NCI-H1436 treated with DMSO at 0.1 percent for 48 hours (cell line): ENCODE measurements around the gene RNU7-1.

Experiments
- DNase-seq: peaks from one replicate; lab custom pipeline; 2025; lab: John Stamatoyannopoulos, UW

RNU7-1 gene

GRCh38 chr12:6965026-6965661, 21.5 kb downstream of the RNU7-1 start:
- peak; percentile 36 for DNase-seq

- DNase-seq, result no peak
Observed at GRCh38 chr12:6965714-6966113, 22.1 kb downstream of the RNU7-1 start.

- no peak for DNase-seq
Observed at GRCh38 chr12:6966351-6966750, 22.7 kb downstream of the RNU7-1 start.

GRCh38 chr12:6967651-6968100, 24.1 kb downstream of the RNU7-1 start:
- DNase-seq, result no peak

GRCh38 chr12:6968426-6968825, 24.8 kb downstream of the RNU7-1 start:
- no peak for DNase-seq

GRCh38 chr12:6970096-6970527, 26.5 kb downstream of the RNU7-1 start:
- no peak for DNase-seq

GRCh38 chr12:6974180-6974579, 30.6 kb downstream of the RNU7-1 start:
- DNase-seq, result no peak

GRCh38 chr12:6975297-6976032, 31.8 kb downstream of the RNU7-1 start:
- no peak for DNase-seq

GRCh38 chr12:6977653-6978052, 34.0 kb downstream of the RNU7-1 start:
- no peak for DNase-seq

GRCh38 chr12:6978188-6978587, 34.6 kb downstream of the RNU7-1 start:
- no peak for DNase-seq

GRCh38 chr12:6978611-6979011, 35.0 kb downstream of the RNU7-1 start:
- no peak for DNase-seq

- no peak for DNase-seq
Observed at GRCh38 chr12:6979021-6979420, 35.4 kb downstream of the RNU7-1 start.

GRCh38 chr12:6979453-6979852, 35.8 kb downstream of the RNU7-1 start:
- no peak for DNase-seq

- DNase-seq, result no peak
Observed at GRCh38 chr12:6980075-6980474, 36.5 kb downstream of the RNU7-1 start.

- DNase-seq, result no peak
Observed at GRCh38 chr12:6980740-6981139, 37.1 kb downstream of the RNU7-1 start.

GRCh38 chr12:6981152-6982052, 37.8 kb downstream of the RNU7-1 start:
- no peak for DNase-seq

- no peak for DNase-seq
Observed at GRCh38 chr12:6982532-6982931, 38.9 kb downstream of the RNU7-1 start.

GRCh38 chr12:6987956-6988553, 44.4 kb downstream of the RNU7-1 start:
- no peak for DNase-seq
